Stimulated activated CD8-positive, alpha-beta memory T cell treated with anti-CD3 and anti-CD28 coated beads, Interleukin-12 subunit alpha, Interleukin-12 subunit beta, amount 100 ng/mL, for 1 hour (primary cell): ENCODE results near the gene METTL4.
"Not testable (repeated sequence)": the region's sequence is repeated elsewhere in the genome, so short reads cannot be mapped to it uniquely, and the experiment has no call there.

ENCODE experiments used
- DNase-seq: peaks from one replicate; pipeline ENCODE4 v3.0.0-alpha.2; 2020; ENCODE audit warnings: low read depth

Gene METTL4

DNA sequence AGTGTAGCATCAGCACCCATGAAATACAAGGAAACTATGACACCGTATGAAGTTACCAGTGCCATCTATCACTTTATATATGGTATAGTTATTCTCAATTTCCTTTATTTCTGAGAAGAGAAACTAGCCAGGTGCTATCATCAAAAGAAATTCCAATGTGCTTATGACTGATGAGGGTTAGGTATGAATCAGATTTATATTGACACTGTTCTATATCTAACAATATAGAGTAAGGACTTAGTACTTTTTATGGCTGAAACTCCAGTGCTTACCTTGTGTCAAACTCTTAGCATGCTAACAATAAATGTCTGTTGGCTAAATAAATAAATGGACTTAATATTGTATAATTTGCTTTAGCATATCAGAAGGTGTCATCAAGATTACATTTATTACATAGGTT is 6.9 kb downstream of the METTL4 start:
- DNase-seq: no peak

DNA sequence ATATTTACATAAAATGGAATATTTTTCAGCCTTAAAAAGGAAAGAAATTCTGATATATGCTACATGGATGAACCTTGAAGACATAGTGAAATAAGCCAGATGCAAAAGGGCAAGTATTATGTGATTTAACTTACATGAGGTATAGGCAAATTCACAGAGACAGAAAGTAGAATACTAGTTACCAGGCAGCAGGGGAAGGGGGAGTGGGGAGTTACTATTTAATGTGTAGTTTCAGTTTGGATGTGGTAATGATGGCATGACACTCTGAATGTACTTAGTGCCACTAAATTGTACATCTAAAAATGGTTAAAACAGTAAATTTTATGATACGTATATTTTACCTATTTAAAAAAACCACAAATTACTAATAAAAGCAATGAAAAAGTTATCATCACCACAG is 12.1 kb downstream of the METTL4 start:
- no peak for DNase-seq

DNA sequence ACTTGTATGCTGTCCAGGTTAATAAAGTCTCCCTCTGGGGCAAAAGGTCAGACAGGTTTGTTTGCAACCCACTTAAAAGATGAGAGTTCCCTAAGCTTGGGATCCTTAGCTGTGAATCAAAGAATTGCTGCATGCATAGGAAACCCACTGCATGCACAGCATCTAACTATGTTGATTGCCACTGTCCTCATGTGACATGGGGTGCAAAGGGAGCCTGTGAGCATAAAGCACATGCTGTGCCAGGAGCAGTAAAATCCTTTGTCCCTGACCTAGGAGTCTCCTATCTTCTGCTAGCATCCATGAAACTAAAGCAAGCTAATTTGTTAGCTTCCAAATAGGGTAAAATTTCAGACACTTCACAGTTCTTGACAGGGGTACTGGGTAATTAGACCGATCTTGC is 13.8 kb downstream of the METTL4 start:
- DNase-seq: no peak

DNA sequence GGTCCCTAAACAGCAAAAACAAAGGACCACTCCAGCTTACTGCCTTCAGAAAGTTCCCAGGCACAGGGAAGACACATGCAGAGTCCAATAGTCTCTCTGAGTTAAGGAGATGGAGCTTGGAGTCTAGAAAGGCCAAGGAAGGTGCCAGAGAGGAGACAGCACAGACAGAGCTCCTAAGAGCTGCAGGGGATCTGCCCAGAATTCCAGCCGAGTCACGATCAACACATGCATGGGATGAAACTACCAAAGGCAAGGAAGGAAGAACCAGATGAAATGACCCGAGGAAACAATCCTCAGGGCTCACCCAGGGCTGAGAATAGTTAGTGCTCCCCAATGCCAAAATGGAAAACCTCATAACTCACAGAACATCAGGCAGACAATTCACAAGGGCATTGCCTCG is 15.4 kb downstream of the METTL4 start:
- no peak for DNase-seq

DNA sequence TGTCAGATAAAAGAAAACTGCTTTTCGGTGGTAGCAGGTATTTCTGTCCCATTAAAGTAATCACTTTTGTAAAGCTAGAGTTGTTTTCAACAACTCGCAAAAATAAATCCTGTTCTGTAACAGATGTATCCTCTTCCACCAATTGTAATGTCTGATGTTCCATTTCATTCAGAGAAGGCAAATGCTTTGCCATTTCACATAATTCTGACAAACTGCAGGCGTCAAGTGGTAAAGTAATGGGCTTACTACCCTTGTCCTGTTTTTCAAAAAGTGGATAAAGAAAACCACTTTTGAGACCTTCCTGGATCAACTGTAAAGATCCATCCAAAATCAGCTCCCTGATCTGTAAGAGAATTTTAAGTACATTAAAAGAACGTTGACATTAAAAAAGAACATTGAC is 16.6 kb downstream of the METTL4 start:
- DNase-seq: no peak

DNA sequence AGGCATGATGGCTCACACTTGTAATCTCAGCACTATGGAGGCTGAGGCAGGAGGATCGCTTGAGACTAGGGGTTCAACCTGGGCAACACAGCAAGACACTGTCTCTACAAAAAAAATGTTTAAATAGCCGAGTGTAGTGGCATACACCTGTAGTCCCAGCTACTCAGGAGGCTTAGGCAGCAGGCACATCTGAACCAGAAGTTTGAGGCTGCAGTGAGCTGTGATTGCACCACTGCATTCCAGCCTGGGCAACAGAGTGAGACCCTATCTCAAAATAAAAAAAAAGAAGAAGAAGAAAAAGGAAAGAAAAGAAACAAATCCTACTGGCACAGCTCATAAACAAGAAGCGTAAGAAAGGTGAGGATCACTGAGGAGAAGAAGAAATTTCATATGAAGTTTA is 19.9 kb downstream of the METTL4 start:
- DNase-seq: no peak

DNA sequence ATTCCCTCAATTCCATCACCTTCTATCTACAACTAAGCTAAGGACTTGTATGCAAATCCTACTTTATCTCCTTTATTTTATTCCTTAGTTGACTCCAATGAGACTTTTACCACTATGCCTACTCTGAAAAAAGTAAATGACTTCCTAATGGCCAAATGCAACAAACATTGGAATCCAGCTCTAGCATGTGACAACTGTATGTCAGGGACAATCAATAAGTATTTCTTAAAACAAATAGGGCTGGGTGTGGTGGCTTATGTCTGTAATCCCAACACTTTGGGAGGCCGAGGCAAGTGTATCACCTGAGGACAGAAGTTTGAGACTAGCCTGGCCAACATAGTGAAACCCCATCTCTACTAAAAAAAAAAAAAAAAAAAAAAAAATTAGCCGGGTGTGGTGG is 21.8 kb downstream of the METTL4 start:
- no peak for DNase-seq

DNA sequence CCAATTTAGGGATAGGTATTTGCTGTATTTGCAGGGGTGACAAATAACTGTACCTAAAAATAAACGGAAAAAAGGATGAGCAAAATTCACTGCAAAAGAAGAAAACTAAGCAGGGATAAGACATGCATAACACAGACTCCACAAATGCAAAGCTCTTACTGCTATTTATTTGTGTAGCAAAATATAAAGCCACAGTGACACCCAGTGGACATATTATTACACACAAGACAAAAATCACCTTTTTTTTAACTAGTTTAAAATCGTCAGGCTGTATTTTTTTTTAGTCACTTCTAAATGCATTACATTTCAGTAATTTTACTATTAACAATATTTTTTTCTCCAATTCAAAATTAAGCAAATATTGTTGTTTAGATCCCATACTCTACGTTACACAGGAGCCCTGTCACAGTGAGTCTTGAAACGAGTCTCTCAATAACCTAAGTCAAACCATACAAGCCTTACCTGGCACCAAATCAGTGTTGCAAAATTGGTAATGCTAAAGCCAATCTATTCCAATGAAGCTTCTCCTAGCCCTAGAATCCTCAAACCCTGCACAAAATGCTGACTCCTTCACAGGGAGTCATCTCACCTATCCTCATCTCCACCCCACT is 23.7 kb downstream of the METTL4 start:
- no peak for DNase-seq

DNA sequence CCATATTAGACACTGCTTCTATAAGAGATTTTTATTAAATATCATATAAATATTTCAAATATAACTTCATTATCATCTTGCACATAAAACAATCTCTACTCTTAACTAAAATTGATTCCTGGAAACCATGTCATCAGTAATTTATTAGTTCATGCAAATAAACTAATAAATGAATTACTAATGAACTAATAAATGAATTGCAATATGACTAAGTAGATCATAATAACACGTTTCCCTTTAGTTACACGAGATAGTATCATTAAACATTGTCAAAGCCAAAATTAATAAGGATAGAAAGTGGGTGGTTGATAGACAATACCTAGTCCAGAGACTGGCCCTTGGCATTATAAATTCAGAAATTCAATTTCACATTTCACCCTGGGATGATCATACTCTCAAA is 26.1 kb downstream of the METTL4 start:
- DNase-seq: no peak

DNA sequence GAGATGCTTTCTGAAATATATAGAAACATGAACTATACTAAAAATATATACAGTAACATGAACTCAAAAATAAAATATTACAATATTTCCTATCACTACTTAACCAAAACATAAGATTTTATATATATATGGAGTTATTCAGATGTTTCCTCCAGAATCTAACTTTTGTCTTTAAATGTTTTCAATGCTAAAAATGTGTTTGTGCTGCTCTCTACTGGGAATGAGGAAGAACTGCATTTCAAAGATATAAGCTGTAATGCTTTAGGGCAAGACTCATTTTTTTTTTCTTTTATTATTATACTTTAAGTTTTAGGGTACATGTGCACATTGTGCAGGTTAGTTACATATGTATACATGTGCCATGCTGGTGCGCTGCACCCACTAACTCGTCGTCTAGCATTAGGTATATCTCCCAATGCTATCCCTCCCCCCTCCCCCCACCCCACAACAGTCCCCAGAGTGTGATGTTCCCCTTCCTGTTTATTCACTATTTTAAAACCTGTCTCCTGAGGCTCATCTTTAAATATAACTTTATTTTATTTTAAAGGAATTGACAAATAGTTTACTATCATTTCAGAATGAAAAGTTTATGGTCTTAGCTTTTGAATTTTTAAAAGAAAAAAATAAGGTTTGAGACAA is 29.3 kb downstream of the METTL4 start:
- not testable (repeated sequence) for DNase-seq

DNA sequence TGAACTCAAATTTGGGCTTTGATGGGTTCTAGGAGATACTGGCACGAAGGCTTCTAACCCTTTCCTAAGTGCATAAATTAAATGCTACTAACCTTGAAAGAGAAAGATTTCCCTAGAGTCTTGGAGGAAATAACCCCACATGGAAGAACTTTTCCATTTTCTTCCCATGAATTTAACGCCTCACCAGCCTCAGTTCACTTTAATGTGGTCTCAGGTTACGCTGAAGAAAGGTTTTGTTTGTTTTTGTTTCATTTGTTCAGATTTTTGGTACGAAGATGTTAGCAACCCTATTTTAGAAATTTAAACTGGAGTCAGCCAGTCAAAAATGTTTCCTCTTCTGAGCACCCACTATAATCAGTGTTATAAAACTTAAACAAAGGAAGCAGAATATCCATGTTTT is 30.7 kb downstream of the METTL4 start:
- no peak for DNase-seq

DNA sequence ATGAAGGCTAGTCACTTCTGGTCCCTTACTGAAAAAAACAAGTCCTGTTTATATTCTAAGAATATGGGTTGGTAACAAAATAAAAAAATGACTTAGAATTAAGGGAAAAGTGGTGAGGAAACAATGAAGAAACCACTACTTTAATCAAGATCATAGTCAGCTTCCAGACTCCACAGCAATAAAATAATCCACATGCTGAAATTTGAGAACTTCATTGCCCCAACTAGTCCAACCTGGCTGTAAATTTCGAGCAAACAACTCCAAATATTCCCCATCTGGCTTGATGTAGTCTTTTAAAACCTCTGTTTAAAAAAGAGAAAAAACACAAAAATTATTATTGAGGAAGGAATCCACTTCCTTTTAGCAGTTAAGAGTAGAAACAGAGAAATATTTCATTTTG is 32.5 kb downstream of the METTL4 start:
- DNase-seq: no peak

DNA sequence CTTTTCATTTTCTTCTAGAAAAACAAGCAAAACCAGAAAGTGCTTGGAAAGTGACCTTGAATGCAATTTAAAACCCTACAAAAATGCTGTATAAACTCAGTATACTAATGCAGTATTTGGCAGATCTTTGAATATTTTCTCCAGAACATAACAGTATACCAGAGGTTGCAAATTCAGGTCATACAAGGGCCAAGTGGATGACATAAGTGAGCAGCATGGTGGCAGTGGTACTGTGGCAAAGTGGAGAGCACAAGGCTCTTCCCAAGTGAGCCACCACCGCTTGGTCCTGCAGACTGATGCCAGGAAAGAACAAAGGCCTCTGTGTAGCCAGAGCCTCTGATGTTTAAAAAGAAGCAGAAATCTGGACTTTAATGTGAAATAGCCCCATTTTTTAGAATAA is 33.1 kb downstream of the METTL4 start:
- DNase-seq: no peak

DNA sequence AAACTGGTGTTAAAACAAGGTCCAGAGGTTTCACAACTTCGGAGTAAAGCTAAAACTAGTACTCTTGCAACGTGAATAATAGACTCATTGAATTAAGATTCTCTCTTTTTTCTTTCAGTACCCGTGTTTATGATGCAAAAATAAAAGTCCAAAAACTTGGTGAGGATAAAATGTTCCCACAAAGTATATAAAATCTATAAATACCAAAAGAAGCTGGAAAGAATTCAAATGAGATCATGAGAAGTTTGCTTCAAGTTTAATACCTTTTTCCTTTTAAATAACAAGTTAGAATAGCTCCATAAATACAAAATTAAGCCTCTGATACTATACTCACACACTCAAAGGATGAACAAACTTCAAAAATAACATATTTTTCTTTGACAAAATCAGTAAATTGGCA is 34.0 kb downstream of the METTL4 start:
- DNase-seq: no peak

DNA sequence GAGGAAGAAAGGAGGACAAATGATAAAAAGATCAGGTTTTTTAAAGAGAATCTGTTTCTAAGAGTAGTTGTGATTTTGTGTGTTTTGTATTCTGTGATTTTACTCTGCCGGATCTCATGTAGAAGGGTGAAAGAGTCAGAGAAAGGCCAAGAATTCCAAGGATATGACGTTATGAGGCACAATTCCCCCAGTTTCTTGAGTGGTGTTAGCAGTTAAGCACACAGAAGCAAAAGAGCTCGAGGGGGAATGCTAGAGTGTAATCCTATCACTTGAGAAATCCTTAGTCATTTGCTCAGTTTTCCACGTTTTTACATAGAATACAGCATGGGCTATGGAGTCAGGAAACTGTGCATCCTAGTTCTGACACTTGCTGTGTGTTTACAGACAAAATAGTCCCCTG is 34.8 kb downstream of the METTL4 start:
- no peak for DNase-seq

DNA sequence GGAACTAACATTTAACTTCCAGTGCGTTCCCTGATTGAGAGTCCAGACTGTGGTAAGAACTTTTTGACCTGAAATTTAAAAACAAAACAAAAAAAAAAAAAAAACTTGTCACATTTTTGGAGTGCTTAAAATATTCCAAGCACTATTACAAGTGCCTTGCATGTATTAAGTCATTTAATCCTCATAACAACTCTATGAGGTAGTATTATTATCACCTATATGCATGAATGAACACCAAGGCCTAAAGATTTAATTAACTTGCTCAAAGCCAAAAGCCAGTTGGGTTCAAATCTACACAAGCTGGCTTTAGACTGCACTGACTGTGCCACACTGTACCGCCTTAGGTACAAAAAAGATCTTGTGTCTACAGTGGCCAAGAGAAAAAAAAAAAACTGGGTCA is 35.2 kb downstream of the METTL4 start:
- no peak for DNase-seq

DNA sequence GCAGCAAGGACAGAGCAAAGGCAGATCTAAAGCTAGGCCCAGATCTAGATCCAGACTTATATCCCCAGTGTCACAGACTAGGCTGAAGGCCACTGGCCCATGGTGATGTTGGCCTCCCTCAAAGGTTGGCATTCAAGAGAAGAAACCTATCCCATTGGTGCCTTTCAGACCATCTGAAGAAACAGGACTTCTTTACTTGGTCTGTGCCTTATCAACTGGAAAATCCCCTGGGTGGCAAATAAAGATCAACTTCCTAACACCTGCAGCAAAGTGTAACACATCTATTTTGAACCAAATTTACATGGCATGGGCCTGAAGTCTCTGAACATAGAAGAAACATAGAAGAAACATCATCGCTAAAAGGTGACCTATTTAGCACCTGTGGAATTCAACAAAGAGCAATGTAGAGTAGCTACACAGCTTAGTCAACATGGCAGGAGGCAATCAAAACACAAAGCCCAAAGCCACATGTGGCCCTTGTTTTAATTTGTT is 35.8 kb downstream of the METTL4 start:
- DNase-seq: no peak

DNA sequence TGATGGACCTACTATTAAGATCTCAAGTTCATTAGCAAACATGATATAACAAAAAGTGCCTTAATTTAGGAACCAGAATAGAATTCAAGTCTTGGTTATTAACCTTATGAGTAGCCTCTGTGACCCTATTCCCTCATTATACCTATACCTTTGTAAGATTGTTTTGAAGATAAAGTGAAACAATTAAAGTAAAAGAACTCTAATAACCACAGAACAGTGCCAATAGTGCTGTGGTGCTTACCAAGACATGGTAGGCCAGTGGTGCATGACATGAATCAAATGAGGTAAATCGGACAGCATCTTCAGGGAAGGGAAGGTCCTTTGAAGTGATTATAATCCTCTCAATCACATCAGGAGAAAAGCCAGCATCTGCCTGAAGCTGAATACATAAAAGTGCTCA is 36.4 kb downstream of the METTL4 start:
- no peak for DNase-seq

DNA sequence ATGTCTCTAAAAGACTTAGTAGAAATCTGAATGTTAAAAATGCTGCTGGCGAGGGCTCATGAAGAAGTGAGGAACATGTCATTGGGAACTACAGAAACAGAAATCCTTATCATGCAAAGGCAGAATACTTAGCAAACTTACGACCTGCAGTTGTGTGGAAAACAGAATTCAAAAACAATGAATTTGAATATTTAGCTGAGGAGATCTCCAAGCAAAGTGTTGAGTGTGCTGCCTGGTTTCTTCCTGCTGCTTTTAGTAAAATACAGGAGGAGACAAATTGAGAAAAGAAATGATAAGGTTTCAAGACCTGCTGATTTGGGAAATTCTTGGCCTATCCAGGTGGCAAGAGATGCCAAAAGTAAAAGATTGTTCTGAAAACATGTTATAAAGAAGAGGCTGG is 38.5 kb downstream of the METTL4 start:
- DNase-seq: no peak

DNA sequence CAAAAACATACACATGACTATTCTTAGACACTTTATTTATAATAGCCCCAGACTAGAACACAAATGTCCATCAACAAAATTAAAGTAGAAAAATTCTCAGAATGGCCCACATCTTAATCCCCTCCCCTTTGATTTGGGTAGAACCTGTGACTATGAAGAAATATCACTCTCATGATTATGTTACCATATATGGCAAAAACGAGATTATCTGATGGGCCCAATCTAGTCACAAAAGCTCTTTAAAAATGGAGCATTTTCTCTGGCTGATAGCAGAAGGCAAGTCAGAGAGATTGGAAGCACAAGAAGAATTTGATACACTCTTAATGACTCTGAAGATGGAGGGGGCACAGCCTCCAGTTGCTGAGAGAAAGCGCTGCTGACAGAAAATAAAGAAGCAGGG is 39.6 kb downstream of the METTL4 start:
- no peak for DNase-seq

DNA sequence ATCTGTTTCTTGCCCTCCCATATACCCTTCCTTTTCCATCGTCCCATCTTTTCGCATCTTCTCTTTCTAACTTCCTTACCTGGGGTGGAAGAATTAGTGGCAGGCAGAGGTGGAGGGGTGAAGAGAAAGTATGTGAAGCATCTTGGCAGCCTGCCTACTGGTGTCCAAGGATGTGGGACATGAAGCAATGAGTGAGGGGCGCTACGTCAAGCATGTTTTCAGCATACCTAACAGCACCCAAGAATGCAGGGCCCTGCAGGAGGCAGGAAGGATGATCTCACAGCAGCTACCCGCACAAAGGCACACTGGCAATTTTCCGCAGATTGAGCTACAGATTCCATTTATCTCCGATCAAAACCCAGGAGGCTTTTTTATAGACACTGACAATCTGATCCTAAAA is 42.2 kb downstream of the METTL4 start:
- no peak for DNase-seq

DNA sequence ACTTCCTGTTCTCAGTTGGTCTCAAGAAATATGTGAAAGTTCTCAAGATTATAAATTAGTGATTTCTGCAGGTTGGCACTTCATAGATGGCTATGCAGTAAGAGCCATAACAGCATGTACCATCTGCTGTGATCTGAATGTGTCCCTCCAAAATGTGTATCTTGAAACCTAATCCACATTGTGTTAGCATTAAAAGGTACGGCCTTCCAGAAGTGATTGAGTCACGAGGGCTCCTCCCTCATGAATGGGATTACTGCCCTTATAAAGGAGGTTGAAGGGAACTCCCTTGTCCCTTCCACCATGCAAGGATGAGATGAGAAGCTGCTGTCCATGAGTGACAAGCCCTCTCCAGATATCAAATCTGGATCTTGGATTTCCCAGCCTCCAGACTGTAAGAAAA is 45.0 kb downstream of the METTL4 start:
- no peak for DNase-seq

DNA sequence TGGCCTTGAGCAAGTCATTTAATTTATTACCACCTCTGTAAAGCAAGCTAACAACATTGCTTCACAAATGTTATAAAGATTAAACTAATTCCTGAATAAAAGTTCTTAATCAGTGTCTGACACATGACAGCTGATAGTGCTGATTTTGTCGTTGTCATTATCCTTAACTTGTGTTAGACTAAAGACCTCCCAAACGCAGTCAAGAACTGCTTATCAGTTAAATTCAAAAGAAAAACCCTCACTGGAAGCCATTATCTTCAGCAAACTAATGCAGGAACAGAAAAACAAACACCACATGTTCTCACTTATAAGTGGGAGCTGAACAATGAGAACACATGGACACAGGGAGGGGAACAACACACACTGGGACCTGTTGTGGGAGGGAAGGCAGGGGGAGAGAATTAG is 46.5 kb downstream of the METTL4 start:
- not testable (repeated sequence) for DNase-seq

DNA sequence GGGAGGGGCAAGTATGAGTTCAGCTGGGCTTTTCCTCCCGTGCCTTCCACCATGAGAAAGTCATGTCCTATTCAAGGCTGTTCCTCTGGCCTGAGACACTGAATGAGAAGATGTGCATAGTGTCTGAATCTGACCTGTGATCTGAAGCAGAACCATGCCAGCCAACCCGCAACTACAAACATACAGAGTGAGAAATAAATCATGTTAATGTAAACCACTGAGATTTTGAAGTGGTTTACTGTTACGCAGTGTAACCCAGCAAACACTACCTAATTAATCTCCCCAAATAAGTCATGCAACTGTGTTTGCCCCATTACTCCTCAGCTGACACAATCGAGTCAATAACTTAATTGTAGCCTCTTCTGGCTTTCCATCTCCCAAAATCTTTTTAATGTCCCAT is 49.2 kb downstream of the METTL4 start:
- no peak for DNase-seq
